Choroid plexus epithelial cell (primary cell): ENCODE results near the gene ARHGAP23.
A peak's percentile ranks its signal among the peaks of the same experiment; 100 is the strongest.

ENCODE experiments used
- DNase-seq: peaks from one replicate; pipeline ENCODE4 v3.0.0-alpha.2; 2010; ENCODE audit warnings: low read depth
- H3K4me3 ChIP-seq: 2 replicates; pipeline ENCODE4 v1.5.1; 2011; ENCODE audit warnings: low read depth, mild to moderate bottlenecking, control low read depth, low read length, moderate library complexity
- CTCF ChIP-seq: conservative IDR thresholded peaks from 2 replicates; pipeline ENCODE4 v1.5.1; 2011; ENCODE audit warnings: low read depth, mild to moderate bottlenecking, control low read depth, inconsistent platforms, low read length, moderate library complexity

Gene ARHGAP23

GRCh38 chr17:38416840-38417209, 11.4 kb upstream of the ARHGAP23 start:
- TF ChIP-seq CTCF = no peak
- no peak for DNase-seq
- no peak overlapping the region for H3K4me3 ChIP-seq

- no peak overlapping the region for H3K4me3 ChIP-seq
- no peak for TF ChIP-seq CTCF
- DNase-seq = no peak
Measured at GRCh38 chr17:38417210-38417951, 10.9 kb upstream of the ARHGAP23 start.

GRCh38 chr17:38418062-38418692, 10.1 kb upstream of the ARHGAP23 start:
- DNase-seq = no peak
- TF ChIP-seq CTCF = no peak
- no peak overlapping the region for H3K4me3 ChIP-seq

GRCh38 chr17:38418693-38419507, 9.4 kb upstream of the ARHGAP23 start:
- no peak for DNase-seq
- H3K4me3 ChIP-seq = peak overlapping the region; percentile 14
- TF ChIP-seq CTCF = no peak

- no peak for TF ChIP-seq CTCF
- H3K4me3 ChIP-seq = no peak overlapping the region
- DNase-seq = no peak
Measured at GRCh38 chr17:38419508-38419981, 8.7 kb upstream of the ARHGAP23 start.

GRCh38 chr17:38420518-38420917, 7.7 kb upstream of the ARHGAP23 start:
- TF ChIP-seq CTCF = no peak
- H3K4me3 ChIP-seq = no peak overlapping the region
- no peak for DNase-seq
